Smooth muscle cell (in vitro differentiated cells): ENCODE data around the gene NCS1. TPM values are rescaled to one million over a fixed set of nuclear protein-coding genes. Genes with fewer than 3 reads are reported as not detected.

ENCODE experiments used
- DNase-seq: peaks from one replicate; lab custom pipeline; 2025; ENCODE audit not compliant: unreplicated experiment; lab: John Stamatoyannopoulos, UW
- H2AFZ ChIP-seq: fragments of 200-600 bp; sonication (generic); 2 replicates; pipeline ENCODE4 v1.6.0; 2016; ENCODE audit warnings: antibody characterized with exemption, low read depth, mild to moderate bottlenecking
- H3F3A ChIP-seq: fragments of 200-600 bp; sonication (generic); 2 replicates; pipeline ENCODE4 v1.6.0; 2017; ENCODE audit warnings: antibody characterized with exemption, low read depth
- H3K27ac ChIP-seq: fragments of 200-600 bp; sonication (generic); 2 replicates; pipeline ENCODE4 v1.5.1; 2016; ENCODE audit warnings: low read depth, mild to moderate bottlenecking
- H3K27me3 ChIP-seq: fragments of 200-600 bp; sonication (generic); 2 replicates; pipeline ENCODE4 v1.6.1; 2016; ENCODE audit warnings: low read depth, mild to moderate bottlenecking
- H3K36me3 ChIP-seq: fragments of 200-600 bp; sonication (generic); 2 replicates; pipeline ENCODE4 v1.5.1; 2016; ENCODE audit warnings: low read depth
- H3K4me1 ChIP-seq: fragments of 200-600 bp; sonication (generic); 2 replicates; pipeline ENCODE4 v1.5.1; 2016; ENCODE audit warnings: low read depth
- H3K4me2 ChIP-seq: fragments of 200-600 bp; sonication (generic); 2 replicates; pipeline ENCODE4 v1.6.0; 2016; ENCODE audit warnings: mild to moderate bottlenecking
- H3K4me3 ChIP-seq: fragments of 200-600 bp; sonication (generic); 2 replicates; pipeline ENCODE4 v1.5.1; 2016; ENCODE audit warnings: mild to moderate bottlenecking
- H3K79me2 ChIP-seq: fragments of 200-600 bp; sonication (generic); 2 replicates; pipeline ENCODE4 v1.6.0; 2016; ENCODE audit warnings: low read depth, mild to moderate bottlenecking
- H3K9ac ChIP-seq: fragments of 200-600 bp; sonication (generic); 2 replicates; pipeline ENCODE4 v1.6.0; 2016; ENCODE audit warnings: low read depth
- H3K9me3 ChIP-seq: fragments of 200-600 bp; sonication (generic); replicated peaks from 2 replicates; pipeline ENCODE4 v1.5.1; 2016; ENCODE audit warnings: low read depth
- H4K20me1 ChIP-seq: fragments of 200-600 bp; sonication (generic); 2 replicates; pipeline ENCODE4 v1.6.0; 2016; ENCODE audit warnings: low read depth
- WGBS: methylation state at CpG from one replicate; pipeline ENCODE4 v1.1.7; 2016; ENCODE audit warnings: low lambda C conversion rate; 5-methylcytosine and 5-hydroxymethylcytosine counted together
- polyA plus RNA-seq: library from polyadenylated mRNA; unstranded; fragments of >200 nt; fragmentation: Nextera tagmentation; extraction: Ambion mirVana; gene quantifications from 2 replicates; pipeline ENCODE4 v1.2.1, GENCODE V29; 2016
- total RNA-seq: library from RNA; depleted of rRNA; stranded (reverse); fragments of >200 nt; gene quantifications from 2 replicates; pipeline ENCODE4 v1.2.3, GENCODE V29; 2014
- TF ChIP-seq, protein P1 (sequence below): fragments of 200-600 bp; sonication (generic); IDR thresholded peaks from 2 replicates; pipeline ENCODE4 v1.5.1; 2017; ENCODE audit warnings: borderline replicate concordance, mild to moderate bottlenecking, antibody characterized with exemption; ENCODE audit not compliant: insufficient read depth, poor library complexity, severe bottlenecking

The NCS1 gene
- total and polyA plus RNA-seq, 2 experiments from 2014 or later, result 28.0 to 59.3 TPM

- no peaks in the 10 kb centered on the region for H3K36me3 ChIP-seq
- 95% methylated on average over 8 of the region's 8 CpGs for WGBS
- H4K20me1 ChIP-seq, result no peaks in the 10 kb centered on the region
- no peak overlapping the region for H2AFZ ChIP-seq
- no peaks in the 10 kb centered on the region for H3K9me3 ChIP-seq
- no peak overlapping the region for H3K4me2 ChIP-seq
- H3K4me1 ChIP-seq, result no peaks in the 10 kb centered on the region
- H3K9ac ChIP-seq, result no peak overlapping the region
- no peak overlapping the region for H3K27ac ChIP-seq
- DNase-seq, result no peak
- H3K4me3 ChIP-seq, result no peak overlapping the region
- no peaks in the 10 kb centered on the region for H3K79me2 ChIP-seq
- H3K27me3 ChIP-seq, result no peaks in the 10 kb centered on the region
- H3F3A ChIP-seq, result no peaks in the 10 kb centered on the region
- TF ChIP-seq, protein P1, sequence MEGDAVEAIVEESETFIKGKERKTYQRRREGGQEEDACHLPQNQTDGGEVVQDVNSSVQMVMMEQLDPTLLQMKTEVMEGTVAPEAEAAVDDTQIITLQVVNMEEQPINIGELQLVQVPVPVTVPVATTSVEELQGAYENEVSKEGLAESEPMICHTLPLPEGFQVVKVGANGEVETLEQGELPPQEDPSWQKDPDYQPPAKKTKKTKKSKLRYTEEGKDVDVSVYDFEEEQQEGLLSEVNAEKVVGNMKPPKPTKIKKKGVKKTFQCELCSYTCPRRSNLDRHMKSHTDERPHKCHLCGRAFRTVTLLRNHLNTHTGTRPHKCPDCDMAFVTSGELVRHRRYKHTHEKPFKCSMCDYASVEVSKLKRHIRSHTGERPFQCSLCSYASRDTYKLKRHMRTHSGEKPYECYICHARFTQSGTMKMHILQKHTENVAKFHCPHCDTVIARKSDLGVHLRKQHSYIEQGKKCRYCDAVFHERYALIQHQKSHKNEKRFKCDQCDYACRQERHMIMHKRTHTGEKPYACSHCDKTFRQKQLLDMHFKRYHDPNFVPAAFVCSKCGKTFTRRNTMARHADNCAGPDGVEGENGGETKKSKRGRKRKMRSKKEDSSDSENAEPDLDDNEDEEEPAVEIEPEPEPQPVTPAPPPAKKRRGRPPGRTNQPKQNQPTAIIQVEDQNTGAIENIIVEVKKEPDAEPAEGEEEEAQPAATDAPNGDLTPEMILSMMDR, result no peak
Observed at GRCh38 chr9:130158001-130158400, 14.2 kb upstream of the NCS1 start.

GRCh38 chr9:130159057-130159456, 13.1 kb upstream of the NCS1 start:
- DNase-seq, result no peak
- no peaks in the 10 kb centered on the region for H3F3A ChIP-seq
- no peaks in the 10 kb centered on the region for H4K20me1 ChIP-seq
- H3K9ac ChIP-seq, result no peak overlapping the region
- no peaks in the 10 kb centered on the region for H3K4me1 ChIP-seq
- TF ChIP-seq, protein P1, result no peak
- H2AFZ ChIP-seq, result no peak overlapping the region
- H3K9me3 ChIP-seq, result no peaks in the 10 kb centered on the region
- WGBS, result 94% methylated on average over 8 of the region's 8 CpGs
- no peaks in the 10 kb centered on the region for H3K36me3 ChIP-seq
- H3K79me2 ChIP-seq, result no peaks in the 10 kb centered on the region
- H3K27me3 ChIP-seq, result no peaks in the 10 kb centered on the region
- no peak overlapping the region for H3K27ac ChIP-seq
- no peak overlapping the region for H3K4me3 ChIP-seq
- no peak overlapping the region for H3K4me2 ChIP-seq

DNA sequence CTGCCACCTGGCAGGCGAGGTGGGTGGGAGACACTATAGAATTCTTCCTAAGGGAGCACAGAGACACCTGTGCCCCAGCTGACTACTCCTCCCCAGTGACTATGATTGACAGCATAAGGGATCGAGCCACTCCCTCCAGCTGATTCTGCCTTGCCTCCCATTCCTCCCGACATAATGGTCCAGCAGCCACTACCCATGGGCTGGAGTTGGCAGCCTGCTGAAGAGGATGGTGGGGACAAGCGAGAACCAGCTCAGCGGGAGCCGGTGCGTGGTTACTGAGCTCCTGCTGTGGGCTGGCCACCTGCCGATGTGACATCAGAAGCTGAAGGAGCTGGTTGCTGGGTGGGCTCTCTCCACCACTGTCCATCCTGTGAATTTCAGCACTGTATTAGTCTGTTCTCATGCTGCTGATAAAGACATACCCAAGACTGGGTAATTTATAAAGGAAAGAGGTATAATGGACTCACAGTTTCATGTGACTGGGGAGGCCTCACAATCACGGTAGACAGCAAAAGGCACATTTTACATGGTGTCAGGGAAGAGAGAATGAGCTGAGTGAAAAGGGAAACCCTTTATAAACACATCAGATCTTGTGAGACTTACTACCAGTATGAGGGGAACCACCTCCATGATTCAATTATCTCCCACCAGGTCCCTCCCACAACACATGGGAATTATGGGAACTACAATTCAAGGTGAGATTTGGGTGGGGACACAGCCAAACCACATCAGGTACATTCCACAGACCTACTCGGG, 12.1 kb upstream of the NCS1 start:
- H3K4me1 ChIP-seq, result no peaks in the 10 kb centered on the region
- no peaks in the 10 kb centered on the region for H3F3A ChIP-seq
- TF ChIP-seq, protein P1, result no peak
- H3K9me3 ChIP-seq, result no peaks in the 10 kb centered on the region
- H3K27ac ChIP-seq, result no peak overlapping the region
- DNase-seq, result no peak
- no peaks in the 10 kb centered on the region for H4K20me1 ChIP-seq
- H3K4me3 ChIP-seq, result no peak overlapping the region
- H3K36me3 ChIP-seq, result no peaks in the 10 kb centered on the region
- H3K79me2 ChIP-seq, result no peaks in the 10 kb centered on the region
- WGBS, result 93% methylated on average over 10 of the region's 10 CpGs
- no peak overlapping the region for H2AFZ ChIP-seq
- no peaks in the 10 kb centered on the region for H3K27me3 ChIP-seq
- no peak overlapping the region for H3K4me2 ChIP-seq
- no peak overlapping the region for H3K9ac ChIP-seq
